Gastroesophageal sphincter (tissue), 2 donors: ENCODE results near the gene SRRD.

Experiments used
- POLR2A ChIP-seq, 2 donors: fragments of 450-650 bp; IDR thresholded peaks; one replicate each; pipeline ENCODE4 v1.6.1; 2017; ENCODE audit warnings: antibody characterized with exemption in 2 of 2, mild to moderate bottlenecking in 2 of 2, moderate library complexity in 1 of 2
- POLR2AphosphoS5 ChIP-seq: sonication (generic); formaldehyde crosslinking; IDR thresholded peaks from one replicate; pipeline ENCODE4 v1.6.1; 2017; ENCODE audit warnings: antibody characterized with exemption

GRCh38 chr22:26444777-26445176 lies 38.9 kb upstream of the SRRD start:
- TF ChIP-seq POLR2AphosphoS5 (no peak), POLR2A (IDR thresholded peaks at IDR 0.05) (no peak)
